Ishikawa (cell line): ENCODE measurements around the gene DNAJC15.

Experiments
- CEBPB ChIP-seq: IDR thresholded peaks from 2 replicates; pipeline ENCODE4 v1.6.1; 2012
- CREB1 ChIP-seq: IDR thresholded peaks from 2 replicates; pipeline ENCODE4 v1.6.1; 2012; ENCODE audit warnings: low read depth
- EGR1 ChIP-seq: IDR thresholded peaks from 2 replicates; pipeline ENCODE4 v1.6.1; 2012
- EP300 ChIP-seq: IDR thresholded peaks from 2 replicates; pipeline ENCODE4 v1.6.1; 2012; ENCODE audit warnings: borderline replicate concordance
- FOXM1 ChIP-seq: IDR thresholded peaks from 2 replicates; pipeline ENCODE4 v1.6.1; 2012; ENCODE audit warnings: low read depth, borderline replicate concordance
- MAX ChIP-seq: IDR thresholded peaks from 2 replicates; pipeline ENCODE4 v1.6.1; 2012
- NFIC ChIP-seq: IDR thresholded peaks from 2 replicates; pipeline ENCODE4 v1.6.1; 2012
- RAD21 ChIP-seq: IDR thresholded peaks from 2 replicates; pipeline ENCODE4 v1.6.1; 2012; ENCODE audit warnings: low read depth
- TAF1 ChIP-seq: IDR thresholded peaks from 2 replicates; pipeline ENCODE4 v1.6.1; 2012; ENCODE audit warnings: low read depth, mild to moderate bottlenecking
- TCF12 ChIP-seq: IDR thresholded peaks from 2 replicates; pipeline ENCODE4 v1.6.1; 2012; ENCODE audit warnings: low read depth
- TEAD4 ChIP-seq: IDR thresholded peaks from 2 replicates; pipeline ENCODE4 v1.6.1; 2012
- YY1 ChIP-seq: IDR thresholded peaks from 2 replicates; pipeline ENCODE4 v1.6.1; 2012; ENCODE audit warnings: low read depth
- ZBTB7A ChIP-seq: IDR thresholded peaks from 2 replicates; pipeline ENCODE4 v1.6.1; 2012; ENCODE audit warnings: low read depth
- TF ChIP-seq, protein P1 (sequence below): IDR thresholded peaks from 2 replicates; pipeline ENCODE4 v1.6.1; 2012
- TF ChIP-seq, protein P2 (sequence below): IDR thresholded peaks from 2 replicates; pipeline ENCODE4 v1.6.1; 2012; ENCODE audit warnings: low read depth, mild to moderate bottlenecking

DNAJC15 gene

DNA sequence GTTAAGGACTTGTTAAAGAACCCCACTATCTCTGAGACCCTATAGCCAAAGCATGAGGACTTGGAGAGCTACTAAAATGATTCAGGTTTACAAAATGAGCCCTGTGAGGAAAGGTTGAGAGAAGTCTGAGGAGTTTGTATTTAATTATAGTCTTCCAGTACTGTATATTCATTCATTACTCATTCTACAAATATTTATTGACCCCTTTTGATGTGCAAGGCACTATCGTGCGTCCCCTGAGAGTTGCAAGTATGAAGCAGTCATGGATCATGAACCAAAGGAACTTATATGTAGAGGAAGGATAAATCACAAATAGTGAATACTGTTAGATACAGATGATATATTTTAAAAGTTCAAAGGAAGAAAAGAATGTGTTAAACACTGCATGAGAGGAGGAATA lies 84.4 kb downstream of the DNAJC15 start:
- TF ChIP-seq FOXM1 = no peak
- TF ChIP-seq TCF12 = no peak

DNA sequence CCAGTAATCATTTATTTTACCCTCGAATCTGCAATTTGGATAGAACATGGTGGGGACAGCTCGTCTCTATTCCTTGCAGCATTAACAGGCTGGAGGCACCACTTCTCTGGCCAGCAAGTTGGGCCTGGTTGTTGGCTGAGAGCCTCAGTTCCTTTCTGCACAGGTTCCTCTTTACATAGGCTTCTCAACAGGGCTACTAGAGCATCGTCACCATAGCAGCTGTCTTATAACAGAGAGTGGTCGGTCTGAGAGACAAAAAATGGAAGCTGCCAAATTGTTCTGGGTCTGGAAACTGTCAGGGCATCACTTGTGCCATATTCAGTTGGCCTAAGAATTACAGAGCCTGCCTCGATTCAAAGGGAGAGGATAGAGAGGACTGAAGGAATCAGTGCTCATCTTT lies 86.7 kb downstream of the DNAJC15 start:
- no peak for TF ChIP-seq YY1
- no peak for TF ChIP-seq FOXM1
- TF ChIP-seq NFIC = no peak
- no peak for TF ChIP-seq CREB1
- TF ChIP-seq TEAD4 = no peak
- TF ChIP-seq, protein P1, sequence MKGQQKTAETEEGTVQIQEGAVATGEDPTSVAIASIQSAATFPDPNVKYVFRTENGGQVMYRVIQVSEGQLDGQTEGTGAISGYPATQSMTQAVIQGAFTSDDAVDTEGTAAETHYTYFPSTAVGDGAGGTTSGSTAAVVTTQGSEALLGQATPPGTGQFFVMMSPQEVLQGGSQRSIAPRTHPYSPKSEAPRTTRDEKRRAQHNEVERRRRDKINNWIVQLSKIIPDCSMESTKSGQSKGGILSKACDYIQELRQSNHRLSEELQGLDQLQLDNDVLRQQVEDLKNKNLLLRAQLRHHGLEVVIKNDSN = no peak

DNA sequence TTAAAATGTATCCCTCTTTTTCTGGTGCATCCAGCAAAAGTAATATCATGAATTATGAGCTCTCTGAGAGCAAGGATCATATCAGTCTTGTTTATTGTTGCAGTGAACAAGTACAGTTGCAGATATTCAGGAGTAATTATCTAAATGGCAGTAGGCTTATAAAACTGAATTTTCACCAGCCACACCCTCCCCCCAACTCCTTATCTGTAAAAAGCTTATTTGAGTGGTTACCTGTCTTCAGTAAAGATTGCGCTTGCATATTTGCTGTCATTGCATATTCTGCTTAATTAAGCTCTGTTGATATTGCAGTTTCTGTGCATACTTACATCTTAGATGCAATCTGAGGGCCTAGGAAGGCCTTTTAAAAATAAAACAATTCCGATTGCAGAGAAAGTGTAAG lies 87.3 kb downstream of the DNAJC15 start:
- TF ChIP-seq ZBTB7A (no peak), TEAD4 (no peak), FOXM1 (no peak), TCF12 (no peak), EGR1 (no peak), CREB1 (no peak), RAD21 (no peak), NFIC (no peak), EP300 (no peak), TAF1 (no peak)
- TF ChIP-seq, protein P2, sequence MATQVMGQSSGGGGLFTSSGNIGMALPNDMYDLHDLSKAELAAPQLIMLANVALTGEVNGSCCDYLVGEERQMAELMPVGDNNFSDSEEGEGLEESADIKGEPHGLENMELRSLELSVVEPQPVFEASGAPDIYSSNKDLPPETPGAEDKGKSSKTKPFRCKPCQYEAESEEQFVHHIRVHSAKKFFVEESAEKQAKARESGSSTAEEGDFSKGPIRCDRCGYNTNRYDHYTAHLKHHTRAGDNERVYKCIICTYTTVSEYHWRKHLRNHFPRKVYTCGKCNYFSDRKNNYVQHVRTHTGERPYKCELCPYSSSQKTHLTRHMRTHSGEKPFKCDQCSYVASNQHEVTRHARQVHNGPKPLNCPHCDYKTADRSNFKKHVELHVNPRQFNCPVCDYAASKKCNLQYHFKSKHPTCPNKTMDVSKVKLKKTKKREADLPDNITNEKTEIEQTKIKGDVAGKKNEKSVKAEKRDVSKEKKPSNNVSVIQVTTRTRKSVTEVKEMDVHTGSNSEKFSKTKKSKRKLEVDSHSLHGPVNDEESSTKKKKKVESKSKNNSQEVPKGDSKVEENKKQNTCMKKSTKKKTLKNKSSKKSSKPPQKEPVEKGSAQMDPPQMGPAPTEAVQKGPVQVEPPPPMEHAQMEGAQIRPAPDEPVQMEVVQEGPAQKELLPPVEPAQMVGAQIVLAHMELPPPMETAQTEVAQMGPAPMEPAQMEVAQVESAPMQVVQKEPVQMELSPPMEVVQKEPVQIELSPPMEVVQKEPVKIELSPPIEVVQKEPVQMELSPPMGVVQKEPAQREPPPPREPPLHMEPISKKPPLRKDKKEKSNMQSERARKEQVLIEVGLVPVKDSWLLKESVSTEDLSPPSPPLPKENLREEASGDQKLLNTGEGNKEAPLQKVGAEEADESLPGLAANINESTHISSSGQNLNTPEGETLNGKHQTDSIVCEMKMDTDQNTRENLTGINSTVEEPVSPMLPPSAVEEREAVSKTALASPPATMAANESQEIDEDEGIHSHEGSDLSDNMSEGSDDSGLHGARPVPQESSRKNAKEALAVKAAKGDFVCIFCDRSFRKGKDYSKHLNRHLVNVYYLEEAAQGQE = no peak
- TF ChIP-seq, protein P1 = no peak

DNA sequence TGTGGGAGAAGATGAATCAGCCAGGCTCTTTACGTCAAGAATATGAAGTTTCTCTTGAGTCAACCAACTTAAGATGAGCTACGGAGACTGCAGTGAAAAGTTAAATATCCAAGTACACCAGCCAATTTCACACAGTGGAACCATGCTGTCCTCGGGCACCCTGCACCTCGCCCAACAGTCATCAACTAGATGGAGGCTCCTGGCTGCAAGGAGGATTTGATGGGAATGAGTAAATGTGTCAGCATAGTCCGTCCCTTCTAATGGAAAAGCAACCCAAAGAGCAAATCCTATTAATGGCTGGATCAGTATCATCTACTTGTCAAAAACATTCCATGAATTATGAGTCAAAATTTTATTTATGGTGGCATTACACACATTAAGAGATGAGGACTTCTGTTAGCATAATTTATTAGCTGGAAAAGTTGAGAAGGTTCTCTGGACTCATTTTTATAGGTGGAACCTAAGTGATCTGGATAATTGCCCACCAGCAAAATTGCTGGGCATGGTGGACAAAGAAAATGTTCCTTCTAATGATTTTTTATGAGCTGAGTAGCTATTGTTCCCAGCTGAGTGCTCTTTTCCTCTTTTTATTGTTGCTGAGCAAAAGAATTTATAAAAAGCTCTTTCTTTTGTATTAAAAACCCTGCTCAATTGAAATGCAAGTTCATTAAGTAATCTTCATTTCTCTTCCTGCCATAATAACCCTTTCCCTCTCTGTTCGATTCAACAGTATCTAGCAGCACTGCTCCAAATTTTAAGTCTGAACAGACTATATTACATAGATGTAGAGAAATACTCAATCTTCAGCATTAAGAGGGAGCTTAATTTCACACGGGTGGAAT lies 88.4 kb downstream of the DNAJC15 start:
- no peak for TF ChIP-seq TCF12
- TF ChIP-seq EP300 = no peak
- no peak for TF ChIP-seq TAF1
- TF ChIP-seq ZBTB7A = no peak
- no peak for TF ChIP-seq FOXM1
- no peak for TF ChIP-seq RAD21
- no peak for TF ChIP-seq NFIC
- TF ChIP-seq MAX = no peak
- no peak for TF ChIP-seq EGR1
- TF ChIP-seq, protein P1 = no peak
- no peak for TF ChIP-seq YY1
- TF ChIP-seq, protein P2 = no peak
- no peak for TF ChIP-seq CEBPB
- no peak for TF ChIP-seq CREB1
- no peak for TF ChIP-seq TEAD4

- TF ChIP-seq YY1 = no peak
- TF ChIP-seq CEBPB = no peak
- no peak for TF ChIP-seq TAF1
Measured at GRCh38 chr13:43113603-43114002, 90.2 kb downstream of the DNAJC15 start.

DNA sequence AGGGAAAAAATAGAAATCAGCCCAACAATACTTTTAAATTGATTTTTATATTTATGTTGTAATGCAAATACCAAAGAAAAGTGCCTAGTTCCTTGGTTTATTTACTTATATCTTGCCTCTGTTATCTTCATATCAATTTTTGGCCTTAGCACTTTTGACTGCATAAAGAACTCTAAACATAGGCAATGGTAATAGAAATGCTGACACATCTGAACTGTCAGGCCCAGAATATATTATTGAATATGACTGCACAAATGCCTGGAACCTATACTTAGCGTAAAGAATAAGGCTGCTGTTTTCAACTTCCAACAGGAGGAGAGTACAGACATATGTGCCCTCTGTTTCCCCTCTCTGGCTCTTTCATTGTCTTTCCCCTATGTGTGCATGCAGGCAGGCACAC lies 91.1 kb downstream of the DNAJC15 start:
- no peak for TF ChIP-seq RAD21
- no peak for TF ChIP-seq ZBTB7A
- TF ChIP-seq, protein P1 = no peak
- TF ChIP-seq FOXM1 = no peak
- no peak for TF ChIP-seq CREB1
- TF ChIP-seq TCF12 = no peak
- no peak for TF ChIP-seq EGR1
- TF ChIP-seq MAX = no peak
- TF ChIP-seq CEBPB = no peak
- no peak for TF ChIP-seq NFIC
- no peak for TF ChIP-seq TAF1
- TF ChIP-seq EP300 = no peak
- TF ChIP-seq YY1 = no peak
- no peak for TF ChIP-seq TEAD4
- TF ChIP-seq, protein P2 = no peak
